ENCODE data around the gene C18orf32.
"Not testable (repeated sequence)": the region's sequence is repeated elsewhere in the genome, so short reads cannot be mapped to it uniquely, and the experiment has no call there.

The C18orf32 gene

DNA sequence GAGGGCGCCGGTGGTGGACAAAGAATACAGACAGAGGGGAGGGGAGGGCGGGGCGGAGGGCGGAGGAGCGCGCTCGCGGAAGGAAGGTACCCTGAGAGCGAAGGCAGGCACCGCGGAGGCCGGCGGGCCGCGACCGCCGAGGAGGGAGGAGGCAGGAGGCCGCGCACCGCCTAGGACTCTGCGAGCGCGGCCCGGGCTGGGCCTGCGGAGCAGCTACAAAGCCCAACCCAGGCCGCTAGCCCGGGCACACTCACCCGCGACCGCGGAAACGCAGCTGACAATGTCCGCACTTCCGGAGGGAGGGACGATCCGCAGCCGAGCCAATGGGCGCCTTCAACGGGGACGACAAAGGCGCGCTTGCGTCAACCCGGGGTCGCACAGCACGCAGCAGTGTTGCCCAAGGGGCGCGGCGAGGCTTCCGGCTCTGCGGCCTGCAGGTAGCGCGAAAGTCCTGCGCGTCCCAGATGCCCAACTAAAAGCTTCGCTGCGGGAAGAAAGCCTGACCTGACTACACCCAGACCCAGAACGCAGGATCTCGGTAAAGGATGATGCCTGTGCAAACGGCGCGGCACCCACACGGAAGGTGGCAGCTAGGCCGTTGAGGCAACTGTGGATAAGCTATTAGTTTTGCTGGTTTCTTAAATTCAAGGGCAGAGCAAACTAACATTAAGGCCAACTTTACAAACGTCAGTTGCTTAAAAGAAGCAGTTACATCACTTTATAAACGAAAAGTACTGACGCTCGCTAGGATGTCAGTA, at the start of gene C18orf32:
Gene C18orf32 (minus strand): TSS at position 282 of the 758 bp plus-strand sequence. CDS start 3,486 bp downstream, outside the sequence.
- DNase-seq (ENCODE audit: low read depth in 2 of 2) = peak; percentile 87 to 90

DNA sequence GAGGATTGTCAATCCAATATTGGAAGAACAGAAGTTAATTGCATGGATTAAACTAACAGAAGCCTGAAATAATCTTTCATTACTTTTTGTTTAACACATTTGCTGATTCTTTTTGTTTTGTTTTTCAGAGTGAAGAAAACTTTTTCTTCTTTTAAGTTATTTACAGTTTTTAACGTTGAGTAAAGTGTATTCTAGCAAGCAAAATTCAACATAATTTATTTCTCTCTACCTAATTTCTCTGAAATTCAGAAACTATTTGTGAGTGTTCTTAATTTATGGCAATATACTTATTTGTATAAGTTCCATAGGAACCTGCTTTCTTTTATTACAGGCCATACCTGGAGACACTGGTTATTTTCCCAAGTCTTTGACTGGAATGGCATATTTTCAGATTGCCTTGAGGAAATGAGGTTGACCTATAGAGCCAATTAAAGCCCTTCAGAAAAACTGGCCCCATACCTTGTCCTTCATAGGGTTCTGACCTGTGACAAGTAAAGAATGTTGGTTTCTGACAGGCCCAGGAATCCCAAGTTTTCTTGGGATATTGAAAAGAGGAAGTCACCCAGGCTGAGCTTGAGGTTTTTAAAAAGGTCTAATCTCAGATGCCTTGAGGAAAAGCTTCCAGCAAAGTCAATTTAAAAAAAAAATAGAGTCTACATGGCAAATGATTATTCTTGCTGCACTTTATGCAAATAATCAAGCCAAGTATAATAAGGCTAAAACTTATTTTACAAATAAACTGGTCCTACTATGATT, 48.0 kb upstream of the C18orf32 start:
- no peak for DNase-seq (ENCODE audit: low read depth in 2 of 2)

DNA sequence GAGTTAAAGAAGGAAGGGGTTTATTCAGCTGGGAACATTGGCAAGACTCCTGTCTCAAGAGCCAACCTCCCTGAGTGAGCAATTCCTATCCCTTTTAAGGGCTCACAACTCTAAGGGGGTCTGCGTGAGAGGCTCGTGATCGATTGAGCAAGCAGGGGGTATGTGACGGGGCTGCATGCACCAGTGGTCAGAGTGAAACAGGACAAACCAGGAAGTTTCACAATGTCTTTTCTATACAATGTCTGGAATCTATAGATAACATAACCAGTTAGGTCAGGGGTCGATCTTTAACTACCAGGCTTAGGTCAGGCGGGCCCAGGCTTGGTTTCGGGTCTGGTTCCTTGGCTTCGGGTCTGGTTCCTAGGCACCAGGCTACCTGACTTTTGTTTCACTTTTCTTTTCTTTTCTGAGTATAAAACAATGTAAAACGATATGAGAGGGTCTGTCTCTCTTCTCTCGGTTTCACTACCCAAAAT, 44.7 kb upstream of the C18orf32 start:
- no peak for DNase-seq (ENCODE audit: low read depth in 2 of 2)

DNA sequence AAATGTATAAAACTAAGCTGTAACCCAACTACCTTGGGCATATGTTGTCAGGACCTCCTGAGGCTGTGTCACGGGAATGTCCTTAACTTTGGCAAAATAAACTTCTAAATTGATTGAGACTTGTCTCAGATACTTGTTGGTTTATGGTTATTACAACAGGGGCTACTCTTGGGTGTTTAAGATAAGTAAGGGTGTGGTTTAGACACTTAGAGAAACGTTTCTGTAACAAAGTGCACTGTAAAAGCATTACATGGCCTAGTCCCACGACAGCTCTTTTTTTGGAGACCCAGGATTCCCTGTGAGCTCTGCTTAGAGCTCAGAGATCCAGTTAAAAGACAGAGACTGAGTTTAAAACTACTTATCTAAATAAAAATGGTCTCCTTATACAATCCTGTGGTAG, 42.6 kb upstream of the C18orf32 start:
- no peak for DNase-seq (ENCODE audit: low read depth in 2 of 2)

DNA sequence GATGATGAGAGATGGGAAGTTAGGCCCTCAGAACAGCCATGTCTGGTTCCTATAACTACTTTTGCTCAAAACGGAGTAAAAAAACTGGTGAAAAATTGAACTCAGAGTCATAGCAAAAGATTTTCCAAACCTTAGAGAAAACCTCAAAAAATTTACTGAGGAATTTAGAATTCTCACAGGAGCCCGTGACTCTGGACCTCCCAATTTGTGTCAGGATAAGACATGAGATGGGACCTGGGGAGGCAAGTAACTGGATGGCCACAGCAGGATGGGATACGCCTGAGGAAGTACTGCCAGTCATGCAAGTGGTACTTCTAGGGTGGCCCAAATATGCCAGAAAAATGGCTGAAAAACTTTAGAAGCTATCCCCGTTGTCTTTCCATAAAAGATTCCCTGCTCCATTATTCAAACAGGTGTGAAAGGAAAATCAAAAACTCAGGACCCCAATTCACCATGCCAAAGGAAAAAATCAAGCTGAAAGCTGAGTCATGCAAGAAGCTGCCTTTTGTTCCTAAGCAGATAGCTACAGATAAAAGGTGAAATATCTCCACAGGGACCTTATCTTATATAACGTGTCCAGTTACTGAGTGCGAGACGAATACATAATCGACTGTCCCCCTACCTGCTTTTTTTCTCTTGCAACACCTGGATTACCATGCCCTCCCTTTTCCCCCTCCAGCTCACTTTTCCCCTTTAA, 40.7 kb upstream of the C18orf32 start:
- DNase-seq (ENCODE audit: low read depth in 2 of 2) = no peak

DNA sequence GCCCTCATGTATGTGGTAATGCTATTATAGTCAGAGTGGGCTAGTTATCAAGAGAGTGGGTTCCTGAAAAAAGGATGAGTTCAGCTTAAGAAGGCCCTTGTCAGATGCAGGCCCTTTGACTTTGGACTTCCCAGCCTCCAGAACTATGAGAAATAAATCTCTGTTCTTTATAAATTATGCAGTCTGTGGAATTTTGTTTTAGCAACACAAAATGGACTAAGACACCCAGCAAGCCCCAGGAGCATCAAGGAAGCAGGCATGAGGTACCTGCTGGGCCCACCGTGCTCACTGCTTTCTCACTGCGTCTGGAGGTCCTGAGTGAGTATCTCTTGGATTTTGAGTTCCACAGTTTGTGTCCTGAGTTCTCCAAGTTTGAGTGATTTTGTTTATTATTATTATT, 38.9 kb upstream of the C18orf32 start:
- DNase-seq (ENCODE audit: low read depth in 2 of 2) = no peak

DNA sequence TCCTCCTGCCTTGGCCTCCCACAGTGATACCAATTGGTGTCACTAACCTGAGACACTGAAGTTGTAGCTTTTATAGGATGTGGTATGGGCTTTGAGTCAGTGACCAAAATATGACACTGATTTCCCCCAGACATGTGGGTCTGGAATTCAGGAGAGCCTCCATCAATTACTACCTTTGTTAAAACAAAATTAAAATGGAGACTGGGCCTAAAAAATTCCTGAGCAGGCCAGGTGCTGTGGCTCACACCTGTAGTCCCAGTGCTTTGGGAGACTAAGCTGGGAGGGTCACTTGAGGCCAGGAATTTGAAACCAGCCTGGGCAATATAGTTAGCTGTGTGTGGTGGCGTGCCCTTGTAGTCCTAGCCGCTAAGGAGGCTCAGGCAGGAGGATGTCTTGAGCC, 37.9 kb upstream of the C18orf32 start:
- DNase-seq (ENCODE audit: low read depth in 2 of 2) = no peak

DNA sequence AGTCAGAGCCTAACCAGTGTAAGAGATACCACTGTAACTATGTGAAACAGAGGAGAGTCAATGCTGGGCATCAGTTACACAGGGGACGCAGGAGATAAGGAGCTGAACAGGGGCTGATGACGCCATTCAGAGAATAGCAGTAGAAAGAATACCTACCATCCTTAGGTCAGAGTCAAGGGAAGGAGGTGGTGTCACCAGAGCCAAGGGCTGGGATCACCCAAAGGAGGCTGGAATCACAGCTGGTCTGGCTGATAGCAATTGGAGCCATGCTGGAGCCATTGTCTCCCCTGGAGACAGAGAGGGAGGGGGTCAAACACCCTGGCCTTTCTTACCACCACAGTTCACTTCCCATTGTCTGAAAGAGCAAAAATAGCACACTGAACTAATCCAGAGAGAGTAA, 37.3 kb upstream of the C18orf32 start:
- DNase-seq (ENCODE audit: low read depth in 2 of 2) = no peak

DNA sequence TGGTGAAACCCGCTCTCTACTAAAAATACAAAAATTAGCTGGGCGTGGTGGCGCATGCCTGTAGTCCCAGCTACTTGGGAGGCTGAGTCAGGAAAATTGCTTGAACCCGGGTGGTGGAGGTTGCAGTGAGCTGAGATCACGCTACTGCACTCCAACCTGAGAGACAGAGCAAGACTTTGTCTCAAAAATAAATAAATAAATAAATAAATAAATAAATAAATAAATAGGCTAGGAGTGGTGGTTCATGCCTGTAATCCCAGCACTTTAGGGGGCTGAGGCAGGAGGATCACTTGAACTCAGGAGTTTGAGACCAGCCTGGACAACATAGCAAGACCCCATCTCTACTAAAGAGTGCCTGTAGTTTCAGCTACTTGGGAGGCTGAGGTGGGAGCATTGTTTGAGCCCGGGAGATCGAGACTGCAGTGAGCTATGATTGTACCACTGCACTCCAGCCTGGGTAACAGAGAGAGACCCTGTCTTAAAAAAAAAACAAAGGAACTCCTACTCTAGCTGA, 36.6 kb upstream of the C18orf32 start:
- DNase-seq (ENCODE audit: low read depth in 2 of 2) = not testable (repeated sequence)

DNA sequence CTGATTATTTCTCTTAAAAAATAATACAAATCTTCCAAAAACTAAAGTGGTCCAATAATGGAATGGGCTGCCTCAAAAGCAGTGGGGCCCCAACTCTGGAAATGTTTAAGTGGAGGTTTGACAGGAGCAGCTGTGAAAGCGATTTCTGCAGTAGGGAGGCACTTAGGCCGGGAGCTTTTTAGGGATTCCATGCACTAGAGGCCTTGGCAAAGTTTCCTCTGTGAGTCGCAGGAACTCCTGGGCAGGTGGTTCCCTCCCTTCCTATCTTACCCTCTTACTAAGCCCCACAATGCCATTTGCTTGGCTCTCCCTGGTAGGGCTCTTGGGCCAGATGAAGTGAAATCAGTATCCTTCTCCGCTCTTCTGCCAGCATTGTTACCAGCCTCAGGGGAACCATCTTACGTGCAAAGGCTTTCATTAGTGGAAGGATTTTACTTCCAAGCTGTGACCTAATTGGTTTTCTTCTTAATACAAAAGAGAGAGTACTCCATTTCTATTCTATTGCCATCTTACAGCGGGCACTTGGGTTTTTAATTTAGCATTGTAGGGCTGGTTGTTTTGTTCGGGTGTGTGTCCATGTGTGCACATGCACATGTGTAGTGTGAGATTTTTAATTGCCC, 34.3 kb upstream of the C18orf32 start:
- no peak for DNase-seq (ENCODE audit: low read depth in 2 of 2)

DNA sequence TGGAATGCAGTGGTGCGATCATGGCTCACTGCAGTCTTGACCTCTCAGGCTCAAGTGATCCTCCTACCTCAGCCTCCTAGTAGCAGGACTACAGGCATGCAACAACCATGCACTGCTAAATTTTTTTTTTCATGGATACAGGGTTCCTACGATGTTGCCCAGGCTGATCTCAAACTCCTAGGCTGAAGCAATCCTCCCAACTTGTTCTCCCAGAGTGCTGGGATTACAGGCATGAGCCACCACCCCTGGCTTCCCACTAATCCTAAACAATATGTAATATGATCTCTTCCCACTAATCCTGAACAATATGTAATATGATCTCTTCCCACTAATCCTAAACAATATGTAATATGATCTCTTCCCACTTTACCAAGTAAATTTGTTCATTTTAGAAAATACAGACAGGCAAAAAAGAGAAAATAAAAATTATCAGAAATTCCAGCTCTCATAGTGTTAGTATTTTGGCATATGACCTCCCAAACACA, 33.7 kb upstream of the C18orf32 start:
- no peak for DNase-seq (ENCODE audit: low read depth in 2 of 2)

DNA sequence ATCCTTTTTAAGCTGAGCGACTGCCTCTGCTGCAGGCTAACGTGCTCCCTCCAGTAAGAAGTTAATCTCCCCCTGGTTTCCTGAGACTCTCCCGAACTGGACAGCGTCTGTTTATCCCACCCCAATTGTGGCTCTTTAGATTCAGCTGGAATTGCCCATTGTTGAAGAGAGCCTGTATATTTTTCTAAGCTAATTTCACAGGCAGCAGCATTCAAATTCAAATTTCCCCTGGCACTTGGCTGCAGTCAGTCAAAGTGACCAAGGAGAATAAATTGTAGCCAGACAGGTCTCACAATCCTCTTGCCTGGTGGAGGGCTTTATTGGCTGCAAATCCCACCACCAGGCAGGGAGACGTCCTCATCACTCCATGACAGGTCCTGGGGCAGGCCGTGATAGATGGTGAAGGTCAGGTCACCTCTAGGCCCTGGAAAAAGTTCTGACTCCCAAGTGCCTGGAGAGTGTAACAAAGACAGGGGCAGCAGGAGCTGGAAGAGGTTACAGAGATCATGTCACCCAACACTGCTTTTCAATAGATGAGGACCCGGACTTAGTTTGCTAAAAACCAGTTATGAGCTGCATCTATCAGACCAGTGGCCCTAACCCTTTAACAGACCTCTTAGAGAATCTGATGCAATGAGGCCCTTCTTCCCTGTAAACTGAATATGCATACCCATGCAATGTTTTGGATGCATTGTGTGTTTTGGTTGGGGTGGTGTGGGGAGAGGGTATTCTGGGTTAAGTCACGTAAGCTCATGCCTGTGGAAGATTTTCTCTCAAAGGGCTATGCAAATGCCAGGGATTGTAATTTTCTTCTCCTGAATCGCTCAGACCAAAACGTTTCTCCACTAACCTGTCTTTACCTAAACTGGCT, 32.3 kb upstream of the C18orf32 start:
- no peak for DNase-seq (ENCODE audit: low read depth in 2 of 2)

DNA sequence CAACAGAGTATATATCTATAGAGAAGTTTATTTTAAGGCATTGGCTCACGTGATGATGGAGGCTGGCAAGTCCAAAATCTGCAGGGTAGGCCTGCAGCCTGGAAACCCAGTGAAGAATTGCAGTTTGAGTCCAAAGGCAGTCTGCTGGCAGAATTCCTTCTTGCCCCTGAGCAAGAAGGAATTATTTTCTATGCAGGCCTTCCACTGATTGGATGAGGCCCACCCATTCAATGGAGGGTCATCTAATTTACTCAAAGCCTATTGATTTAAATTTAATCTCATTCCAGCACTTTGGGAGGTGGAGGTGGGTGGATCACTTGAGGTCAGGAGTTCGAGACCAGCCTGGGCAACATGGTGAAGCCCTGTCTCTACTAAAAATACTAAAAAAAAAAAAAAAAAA, 30.4 kb upstream of the C18orf32 start:
- no peak for DNase-seq (ENCODE audit: low read depth in 2 of 2)

DNA sequence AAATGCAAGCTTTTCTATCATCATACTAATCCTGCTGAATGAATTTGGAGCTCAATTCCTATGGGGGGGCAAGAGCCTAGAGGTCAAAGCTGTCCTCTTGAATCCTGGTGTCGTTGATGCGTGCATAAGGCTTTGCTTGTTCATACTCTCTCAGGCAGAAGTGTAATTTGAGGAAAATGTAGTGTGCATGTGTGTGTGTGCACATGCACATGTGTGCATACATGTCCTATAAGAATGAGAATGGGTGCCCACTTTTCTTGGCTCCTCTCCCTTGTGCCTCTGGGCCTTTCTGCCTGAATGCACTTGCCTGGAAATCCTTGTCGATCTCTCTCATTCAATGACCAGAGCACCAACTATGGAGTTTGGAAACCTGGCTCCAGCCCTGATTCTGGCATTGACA, 28.5 kb upstream of the C18orf32 start:
- DNase-seq (ENCODE audit: low read depth in 2 of 2) = no peak

DNA sequence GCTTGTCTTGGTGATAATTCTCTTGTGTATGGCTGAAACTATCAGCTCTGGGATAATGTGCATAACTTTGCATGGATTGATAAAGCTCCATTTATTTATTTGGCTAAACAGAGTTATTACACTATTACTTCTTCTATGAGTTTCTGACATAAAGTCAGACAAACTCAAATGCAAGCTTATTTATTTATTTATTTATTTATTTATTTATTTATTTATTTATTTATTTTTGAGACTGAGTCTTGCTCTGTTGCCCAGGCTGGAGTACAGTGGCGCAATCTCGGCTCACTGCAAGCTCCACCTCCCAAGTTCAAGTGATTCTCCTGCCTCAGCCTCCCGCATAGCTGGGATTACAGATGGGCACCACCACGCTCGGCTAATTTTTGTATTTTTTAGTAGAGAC, 28.0 kb upstream of the C18orf32 start:
- not testable (repeated sequence) for DNase-seq (ENCODE audit: low read depth in 2 of 2)

DNA sequence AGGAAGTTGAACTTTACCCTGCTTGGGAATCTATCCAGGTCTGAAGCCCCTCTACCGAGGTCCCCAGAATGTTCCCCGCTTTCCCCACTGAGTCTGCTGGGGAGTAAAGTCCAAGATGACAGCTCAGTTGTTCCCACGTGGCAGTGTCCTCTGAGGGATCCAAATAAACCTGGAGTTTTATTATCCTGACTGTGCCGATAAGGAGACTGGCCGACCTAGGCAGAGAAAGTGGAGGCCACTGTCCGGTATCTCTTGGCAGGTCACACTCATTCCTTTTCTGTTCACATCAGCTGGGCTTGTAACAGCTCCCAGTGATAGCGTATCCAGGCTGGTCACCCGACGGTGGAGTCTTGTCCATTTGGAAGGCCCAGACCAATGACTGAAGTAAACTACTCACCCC, 27.5 kb upstream of the C18orf32 start:
- DNase-seq (ENCODE audit: low read depth in 2 of 2) = no peak

DNA sequence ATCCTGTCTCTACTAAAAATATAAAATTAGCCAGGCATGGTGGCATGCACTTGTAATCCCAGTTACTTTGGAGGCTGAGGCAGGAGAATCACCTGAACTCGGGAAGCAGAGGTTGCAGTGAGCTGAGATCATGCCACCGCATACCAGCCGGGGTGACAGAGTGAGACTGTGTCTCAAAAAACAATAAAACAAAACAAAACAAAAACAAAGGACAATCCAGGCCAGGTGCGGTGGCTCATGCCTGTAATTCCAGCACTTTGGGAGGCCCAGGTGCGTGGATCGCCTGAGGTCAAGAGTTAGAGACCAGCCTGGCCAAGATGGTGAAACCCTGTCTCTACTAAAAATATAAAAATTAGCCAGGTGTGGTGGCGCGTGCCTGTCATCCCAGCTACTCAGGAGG, 25.8 kb upstream of the C18orf32 start:
- DNase-seq (ENCODE audit: low read depth in 2 of 2) = not testable (repeated sequence)

DNA sequence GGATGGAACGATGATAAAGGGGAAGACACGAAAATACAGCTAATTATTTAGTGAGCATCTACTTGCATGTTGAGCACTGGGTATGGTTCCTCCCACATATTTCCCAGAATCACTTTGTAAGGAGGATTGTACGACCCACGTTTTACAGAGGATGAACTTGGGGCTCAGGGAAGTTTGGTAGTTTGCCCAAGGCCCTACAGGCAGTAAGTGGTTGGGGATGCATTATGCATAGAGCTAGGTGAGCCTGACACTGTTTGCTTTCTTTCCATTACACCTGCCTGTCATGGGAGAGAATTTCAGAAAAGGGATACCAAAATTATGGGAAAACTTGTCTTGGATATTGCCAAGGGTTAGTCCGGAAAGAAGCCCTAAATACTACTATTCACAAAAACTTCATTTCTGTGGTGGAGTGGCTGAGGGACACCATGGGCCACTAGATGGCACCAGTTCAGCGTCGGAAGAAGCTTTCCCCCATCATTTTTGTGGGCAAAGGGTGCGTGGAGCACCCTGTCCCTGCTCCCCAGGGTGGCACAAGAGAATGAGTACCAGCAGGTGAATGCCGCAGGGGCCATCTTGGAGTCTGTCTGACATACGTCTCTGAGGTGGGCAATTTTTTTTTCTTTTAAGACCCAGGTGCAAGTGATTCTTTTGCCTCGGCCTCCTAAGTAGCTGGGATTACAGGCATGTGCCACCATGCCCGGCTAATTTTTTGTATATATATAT, 23.5 kb upstream of the C18orf32 start:
- peak; percentile 32 to 37 for DNase-seq (ENCODE audit: low read depth in 2 of 2)

DNA sequence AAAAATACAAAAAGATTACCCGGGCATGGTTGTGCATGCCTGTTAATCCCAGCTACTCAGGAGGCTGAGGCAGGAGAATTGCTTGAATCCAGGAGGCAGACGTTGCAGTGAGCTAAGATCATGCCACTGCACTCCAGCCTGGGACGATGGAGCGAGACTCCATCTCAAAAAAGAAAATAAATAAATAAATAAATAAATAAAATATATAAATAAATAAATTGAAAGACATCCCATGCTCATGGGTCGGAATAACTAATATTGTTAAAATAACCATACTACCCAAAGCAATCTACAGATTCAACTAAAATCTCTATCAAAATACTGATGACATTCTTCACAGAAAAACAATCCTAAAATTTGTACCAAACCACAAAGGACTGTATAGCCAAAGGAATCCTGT, 19.4 kb upstream of the C18orf32 start:
- not testable (repeated sequence) for DNase-seq (ENCODE audit: low read depth in 2 of 2)

DNA sequence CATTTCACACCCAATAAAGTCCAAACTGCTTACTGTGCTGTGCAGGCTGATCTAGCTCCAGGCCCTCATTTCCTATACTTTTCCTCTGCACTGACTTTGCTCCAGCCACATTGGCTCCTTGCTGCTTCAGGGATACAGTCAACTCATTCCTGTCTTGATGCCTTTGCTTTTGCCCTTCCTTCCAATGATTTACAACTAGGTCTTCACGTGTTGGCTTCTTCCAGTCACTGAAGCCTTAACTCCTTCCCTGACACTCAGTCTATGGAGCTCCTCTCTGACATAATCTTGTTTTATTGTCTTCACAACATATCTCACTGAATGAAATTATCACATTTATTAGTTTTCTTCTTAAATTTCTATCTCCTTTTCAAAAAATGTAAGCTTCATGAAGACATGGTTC, 16.9 kb upstream of the C18orf32 start:
- no peak for DNase-seq (ENCODE audit: low read depth in 2 of 2)

All from stimulated activated CD4-positive, alpha-beta T cell treated with anti-CD3 and anti-CD28 coated beads, Interleukin-1b, Interleukin-23, amount 100 ng/mL, for 4 hours (primary cell).